GM18867 (cell line): ENCODE measurements around the gene LRBA.

ENCODE experiments used
- ATAC-seq: cut with Tn5 transposase; IDR thresholded peaks from one replicate; pipeline ENCODE4 v1.9.1; 2021; ENCODE audit warnings: mild to moderate bottlenecking, moderate library complexity; ENCODE audit not compliant: unreplicated experiment

The LRBA gene

DNA sequence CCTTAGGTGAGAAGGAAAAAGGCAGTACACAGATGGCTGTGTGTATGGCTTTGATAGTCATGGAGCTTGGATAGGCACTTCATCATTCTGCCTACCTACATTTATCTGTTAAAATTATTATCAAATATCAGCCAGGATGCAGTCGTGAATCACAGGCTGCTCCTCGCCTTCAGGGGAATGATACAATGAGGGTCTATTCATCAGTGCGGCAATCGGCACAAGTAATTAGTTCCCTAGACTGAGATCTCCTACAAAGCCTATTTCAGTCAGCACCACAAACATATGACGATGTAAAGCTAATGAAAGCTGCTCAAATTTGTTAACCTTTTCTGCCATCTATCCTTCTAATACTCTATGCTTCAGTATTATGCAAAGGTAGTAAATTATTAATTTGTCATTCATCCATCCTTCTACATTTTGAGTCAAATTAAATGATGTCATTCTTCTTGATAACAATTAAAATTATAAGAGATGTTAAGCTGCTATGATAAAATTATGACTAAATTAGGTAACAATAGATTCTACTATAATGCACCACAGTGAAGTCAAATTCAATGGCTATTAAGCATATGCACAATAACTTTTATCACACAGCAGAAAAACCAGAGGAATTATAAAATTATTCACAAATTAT, 414.2 kb downstream of the LRBA start:
- ATAC-seq, result no peak

GRCh38 chr4:150599547-150599946, 415.5 kb downstream of the LRBA start:
- no peak for ATAC-seq

DNA sequence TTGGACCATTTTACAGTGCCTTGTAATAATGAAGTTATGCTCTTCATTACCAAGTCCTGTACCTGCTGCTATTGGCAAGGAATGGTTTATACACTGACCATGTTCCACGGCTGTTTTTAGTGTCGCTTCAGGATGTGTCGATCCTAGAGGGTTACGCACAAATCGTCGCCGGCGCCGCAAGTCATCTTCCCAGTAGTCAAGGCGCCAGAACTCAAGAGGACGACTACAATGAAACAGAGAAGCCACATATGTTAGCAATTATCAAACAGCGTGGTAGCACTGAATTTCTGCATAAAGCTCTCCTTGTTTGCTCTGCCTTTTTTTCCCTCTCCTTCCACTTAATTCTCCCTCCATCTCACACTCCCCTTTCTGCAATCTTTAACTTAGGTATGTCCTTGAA, 416.2 kb downstream of the LRBA start:
- no peak for ATAC-seq

- ATAC-seq, result no peak
These were observed 421.1 kb downstream of the LRBA start for GRCh38 chr4:150593996-150594395.

GRCh38 chr4:150591904-150592303, 423.2 kb downstream of the LRBA start:
- ATAC-seq, result no peak

DNA sequence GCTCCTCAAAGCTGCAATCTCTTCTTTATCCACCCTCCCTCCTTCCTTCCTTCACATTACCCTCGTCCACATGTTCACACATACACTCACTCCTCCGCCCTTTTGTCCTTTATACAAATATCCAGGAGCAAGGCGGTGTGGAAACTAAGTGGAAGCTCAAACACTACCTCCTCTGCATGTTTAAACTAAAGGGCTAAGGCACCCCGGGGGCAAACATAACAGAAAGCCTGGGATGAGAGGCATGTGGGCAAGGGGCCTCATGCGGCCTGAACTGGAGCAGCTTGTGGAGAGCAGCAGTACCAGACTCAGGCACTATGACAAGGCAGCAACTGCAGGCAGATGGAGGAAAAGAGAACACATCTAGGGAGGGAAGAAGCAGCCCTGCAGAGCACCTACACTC, 423.7 kb downstream of the LRBA start:
- no peak for ATAC-seq

DNA sequence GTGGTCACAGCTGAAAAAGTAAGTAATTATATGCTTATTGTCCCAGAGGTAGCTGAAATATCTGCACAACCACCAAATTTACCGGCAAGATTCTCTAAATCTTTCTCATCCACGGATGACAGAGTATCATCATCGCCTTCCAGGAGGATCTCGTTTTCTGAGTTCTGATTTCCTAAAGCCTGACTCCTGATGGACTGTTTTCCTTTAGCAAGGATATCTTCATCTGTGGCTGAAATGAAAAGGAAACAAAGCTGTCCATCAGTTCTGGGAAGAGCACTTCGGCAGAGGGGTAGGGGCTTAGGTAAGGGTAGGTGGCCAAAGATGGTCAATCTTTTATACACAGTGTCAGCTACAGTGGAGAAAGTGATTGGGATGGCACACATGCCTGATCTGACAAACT, 424.5 kb downstream of the LRBA start:
- ATAC-seq, result no peak

DNA sequence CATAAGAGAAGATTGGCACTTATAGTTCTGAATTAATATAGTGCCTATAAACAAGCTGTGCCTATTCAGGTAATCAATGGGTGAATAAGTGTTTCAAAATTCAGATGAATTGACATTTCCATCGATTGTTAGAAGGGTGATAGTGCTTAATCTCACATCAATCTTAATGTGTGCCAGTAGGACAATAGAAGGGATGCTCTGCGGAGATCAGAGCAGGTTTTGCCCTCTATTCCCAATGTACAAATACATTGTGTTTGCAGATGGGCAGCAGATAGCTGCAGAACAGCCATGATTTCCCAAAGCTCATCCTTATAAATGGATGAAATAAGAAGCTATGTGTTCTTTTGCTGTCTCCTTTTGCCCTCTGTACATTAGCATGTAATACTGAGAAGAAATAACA, 425.9 kb downstream of the LRBA start:
- ATAC-seq, result no peak

GRCh38 chr4:150588316-150588715, 426.8 kb downstream of the LRBA start:
- no peak for ATAC-seq

DNA sequence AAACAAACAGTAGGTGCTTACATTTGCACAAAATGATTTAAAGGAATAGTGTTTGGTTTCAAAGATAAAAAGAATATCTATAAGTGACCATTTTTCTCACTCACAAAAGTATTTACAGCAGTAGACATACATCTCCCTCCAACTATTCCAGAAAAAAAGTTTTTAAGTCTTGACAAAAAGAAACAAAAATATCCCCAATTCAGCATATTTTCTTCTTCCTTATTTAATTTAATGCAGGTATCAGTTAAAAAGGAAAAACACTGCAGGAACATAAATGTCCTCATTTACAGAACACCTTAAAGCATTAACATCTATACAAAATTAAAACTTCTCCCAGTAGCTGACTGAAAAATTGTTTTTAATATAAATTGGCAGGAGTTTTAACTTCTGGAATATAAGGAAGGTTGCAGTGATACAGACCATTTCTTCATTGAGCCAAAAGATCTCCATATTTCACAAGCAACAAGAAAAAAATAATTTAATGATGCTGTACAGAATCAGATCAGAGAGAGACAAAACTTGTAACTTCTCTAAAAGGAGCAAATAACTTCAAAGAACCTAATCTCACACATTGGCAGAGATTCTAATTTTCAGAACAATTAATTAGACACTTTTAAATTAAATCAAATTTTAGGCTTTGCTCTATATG, 428.8 kb downstream of the LRBA start:
- ATAC-seq, result no peak

DNA sequence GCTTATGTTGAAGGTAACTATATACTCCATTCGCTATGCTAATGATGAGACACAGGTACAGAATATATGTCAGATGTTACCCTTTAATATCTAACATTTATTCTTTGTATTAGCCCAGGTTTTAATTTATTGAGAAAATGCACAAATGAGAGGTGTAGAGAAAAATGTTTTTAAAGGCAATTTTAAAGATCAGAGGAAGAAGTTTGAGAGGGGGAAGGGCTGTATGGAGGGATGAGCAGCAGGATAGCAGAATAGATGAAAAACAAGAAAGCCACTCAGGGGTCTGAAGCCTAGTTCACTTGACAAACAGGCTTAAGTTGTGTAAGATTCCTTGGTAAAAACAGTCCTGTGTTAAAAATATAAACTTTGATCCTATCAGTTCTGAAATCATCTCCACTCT, 429.5 kb downstream of the LRBA start:
- no peak for ATAC-seq

DNA sequence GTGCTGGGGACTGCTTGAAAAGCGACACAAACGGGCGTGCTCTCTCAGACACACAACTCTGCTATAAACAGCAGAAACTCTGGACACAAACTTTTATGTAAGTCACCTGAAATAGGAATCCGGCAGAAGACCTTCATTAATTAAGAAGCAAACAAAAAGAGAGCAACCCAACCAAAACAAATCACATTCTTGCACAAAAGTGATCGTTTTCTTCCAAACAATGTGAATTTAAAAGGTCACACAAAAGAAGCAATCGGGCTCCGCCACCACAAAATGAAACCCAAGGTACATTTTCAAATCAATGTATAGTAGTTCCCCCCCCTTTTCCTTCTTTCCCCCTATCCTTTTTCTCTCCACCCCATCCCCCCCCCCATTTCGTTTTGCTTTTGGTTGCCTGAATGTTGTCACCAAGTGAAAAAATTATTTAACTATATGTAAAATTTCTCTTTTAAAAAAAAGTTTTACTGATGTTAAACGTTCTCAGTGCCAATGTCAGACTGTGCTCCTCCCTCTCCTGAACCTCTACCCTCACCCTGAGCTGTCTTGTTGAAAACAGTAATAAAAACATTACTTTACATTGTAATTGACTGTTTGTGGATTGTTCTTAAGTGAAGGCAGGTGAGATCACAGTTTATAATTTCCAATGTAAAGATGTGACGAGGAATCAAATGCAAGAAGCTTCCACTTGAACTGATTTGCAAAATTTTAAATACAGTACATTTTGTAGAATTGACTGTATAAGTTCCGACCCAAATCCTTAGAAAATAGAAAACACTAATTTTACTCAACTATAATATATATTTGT, 430.8 kb downstream of the LRBA start:
- ATAC-seq, result no peak

DNA sequence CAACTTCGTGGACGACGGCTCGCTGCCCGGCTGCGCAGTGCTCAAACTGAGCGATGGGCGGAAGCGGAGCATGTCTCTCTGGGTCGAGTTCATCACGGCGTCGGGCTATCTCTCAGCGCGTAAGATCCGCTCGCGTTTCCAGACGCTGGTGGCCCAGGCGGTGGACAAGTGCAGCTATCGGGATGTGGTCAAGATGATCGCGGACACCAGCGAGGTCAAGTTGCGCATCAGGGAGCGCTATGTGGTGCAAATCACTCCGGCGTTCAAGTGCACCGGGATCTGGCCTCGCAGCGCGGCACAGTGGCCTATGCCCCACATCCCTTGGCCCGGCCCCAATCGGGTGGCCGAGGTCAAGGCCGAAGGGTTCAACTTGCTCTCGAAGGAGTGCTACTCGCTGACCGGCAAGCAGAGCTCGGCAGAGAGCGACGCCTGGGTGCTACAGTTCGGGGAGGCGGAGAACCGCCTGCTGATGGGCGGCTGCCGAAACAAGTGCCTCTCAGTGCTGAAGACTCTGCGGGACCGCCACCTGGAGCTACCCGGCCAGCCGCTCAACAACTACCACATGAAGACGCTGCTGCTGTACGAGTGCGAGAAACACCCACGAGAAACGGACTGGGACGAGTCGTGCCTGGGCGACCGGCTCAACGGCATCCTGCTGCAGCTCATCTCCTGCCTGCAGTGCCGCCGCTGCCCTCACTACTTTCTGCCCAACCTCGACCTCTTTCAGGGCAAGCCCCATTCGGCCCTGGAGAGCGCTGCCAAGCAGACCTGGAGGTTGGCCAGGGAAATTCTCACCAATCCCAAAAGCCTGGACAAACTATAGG, 431.6 kb downstream of the LRBA start:
- ATAC-seq, result no peak

DNA sequence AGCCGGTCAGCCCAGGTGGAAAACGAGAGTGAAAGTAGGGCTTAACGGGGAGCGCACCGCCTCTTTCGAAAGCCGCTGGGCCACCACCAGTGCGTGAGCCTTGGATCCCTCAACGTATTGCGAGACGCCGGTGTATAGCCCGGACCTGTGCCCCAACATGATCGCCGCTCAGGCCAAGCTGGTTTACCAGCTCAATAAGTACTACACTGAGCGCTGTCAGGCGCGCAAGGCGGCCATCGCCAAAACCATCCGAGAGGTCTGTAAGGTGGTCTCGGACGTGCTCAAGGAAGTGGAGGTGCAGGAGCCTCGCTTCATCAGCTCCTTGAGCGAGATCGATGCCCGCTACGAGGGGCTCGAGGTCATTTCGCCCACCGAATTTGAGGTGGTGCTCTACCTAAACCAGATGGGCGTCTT, 432.2 kb downstream of the LRBA start:
- ATAC-seq, result no peak

- ATAC-seq, result no peak
These were observed 432.8 kb downstream of the LRBA start, which contains the start of gene MAB21L2 for GRCh38 chr4:150582146-150582872. Gene MAB21L2, plus strand, starts transcription at chr4:150582151. Its CDS starts 879 bp downstream, at chr4:150583030.

DNA sequence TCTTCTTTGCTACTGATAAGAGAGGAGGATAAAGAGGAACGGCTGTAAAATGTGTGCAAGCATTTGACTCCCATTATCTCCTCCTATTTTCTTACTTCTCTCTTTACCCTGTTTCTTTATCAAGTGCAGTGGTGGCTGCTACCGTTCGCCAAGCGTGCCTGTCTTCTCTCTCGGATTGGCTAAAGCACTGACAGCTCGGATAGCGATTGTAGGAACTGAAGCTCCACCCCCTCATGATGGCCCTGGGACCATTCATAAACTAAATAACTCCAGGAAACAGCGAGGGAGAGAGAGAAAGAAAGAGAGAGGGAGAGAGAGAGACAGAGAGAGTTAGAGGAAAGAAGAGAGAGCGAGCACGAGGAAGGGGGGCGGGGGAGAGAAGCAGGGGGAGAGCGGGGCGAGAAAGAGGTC, 433.4 kb downstream of the LRBA start:
- ATAC-seq, result no peak

GRCh38 chr4:150581056-150581605, 434.0 kb downstream of the LRBA start:
- no peak for ATAC-seq

GRCh38 chr4:150580306-150580705, 434.8 kb downstream of the LRBA start:
- no peak for ATAC-seq

DNA sequence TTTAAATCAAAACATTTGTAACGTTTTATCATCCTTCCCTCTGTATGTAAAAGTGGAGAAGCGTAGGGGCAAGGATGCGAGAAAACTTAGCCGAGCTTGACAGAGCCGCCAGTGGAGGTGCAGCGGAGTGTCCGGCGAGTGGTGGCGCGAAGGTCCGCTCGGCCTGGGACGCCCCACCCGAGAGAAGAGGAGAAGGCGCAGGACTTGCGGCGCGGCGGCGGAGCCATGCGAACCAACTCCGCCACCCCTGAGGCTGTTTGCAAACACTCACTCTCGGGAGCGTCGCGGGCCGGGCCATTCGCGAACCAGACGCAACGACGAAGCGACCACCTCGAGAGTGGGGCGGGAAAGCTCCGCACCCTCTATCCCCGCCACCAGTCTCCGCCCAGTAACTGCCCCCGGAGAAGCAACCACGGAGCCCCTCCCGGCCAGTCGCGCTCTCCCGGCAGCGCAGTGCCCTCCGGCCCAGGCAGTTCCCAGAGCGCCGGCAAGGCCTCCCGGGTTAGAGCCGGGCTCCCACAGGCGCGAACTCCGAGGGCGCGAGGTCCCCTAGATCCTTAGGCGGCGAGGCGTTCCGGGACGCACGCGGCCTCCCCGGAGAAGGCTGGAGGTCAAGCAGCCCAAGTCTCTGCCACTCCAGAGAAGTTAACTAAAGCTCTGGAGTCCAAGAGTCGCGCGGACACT, 435.4 kb downstream of the LRBA start:
- ATAC-seq, result no peak
